Measurements from ENCODE around the gene ATP6AP1. TPM values are rescaled to one million over a fixed set of nuclear protein-coding genes. Genes with fewer than 3 reads are reported as not detected.

The ATP6AP1 gene
- total RNA-seq, 4 donors from 2014 or later, result 29.0 to 50.0 (median 43.1) TPM

GRCh38 chrX:154464806-154465365 is 36.4 kb downstream of the ATP6AP1 start:
- Histone ChIP-seq H3K27ac (no peak overlapping the region), H3K27me3 (no peaks in the 10 kb centered on the region), H3K9me3 (no peaks in the 10 kb centered on the region), H3K4me3 (no peak overlapping the region), H3K36me3 (peaks cover 0 to 92% of the 10 kb centered on the region in 2 donors), H3K4me1 (peaks cover 0 to 2% (median 0%) of the 10 kb centered on the region in 3 donors)
- no peak for TF ChIP-seq CTCF (IDR thresholded peaks at IDR 0.05)
- no peak for TF ChIP-seq EP300 (IDR thresholded peaks at IDR 0.05)
- no peak for TF ChIP-seq POLR2AphosphoS5 (IDR thresholded peaks at IDR 0.05)
- TF ChIP-seq POLR2A (IDR thresholded peaks at IDR 0.05), result no peak
- WGBS, 2 donors (ENCODE audit: low coverage in 1 of 2), result no CpG with 5 or more reads among the region's 28 CpGs
- ATAC-seq, result no peak

- Histone ChIP-seq H3K4me3 (no peak overlapping the region), H3K4me1 (no peaks in the 10 kb centered on the region), H3K27me3 (no peaks in the 10 kb centered on the region), H3K27ac (no peak overlapping the region), H3K9me3 (no peaks in the 10 kb centered on the region), H3K36me3 (peaks cover 0 to 96% of the 10 kb centered on the region in 2 donors)
- no CpG with 5 or more reads among the region's 14 CpGs for WGBS, 2 donors (ENCODE audit: low coverage in 1 of 2)
- ATAC-seq, result no peak
- no peak for TF ChIP-seq CTCF (IDR thresholded peaks at IDR 0.05)
- no peak for TF ChIP-seq EP300 (IDR thresholded peaks at IDR 0.05)
- no peak for TF ChIP-seq POLR2AphosphoS5 (IDR thresholded peaks at IDR 0.05)
- no peak for TF ChIP-seq POLR2A (IDR thresholded peaks at IDR 0.05)
These were observed 37.1 kb downstream of the ATP6AP1 start for GRCh38 chrX:154465601-154466000.

- WGBS, 2 donors (ENCODE audit: low coverage in 1 of 2), result no CpG with 5 or more reads among the region's 32 CpGs
- Histone ChIP-seq H3K9me3 (no peaks in the 10 kb centered on the region), H3K27ac (no peak overlapping the region), H3K4me3 (no peak overlapping the region), H3K27me3 (no peaks in the 10 kb centered on the region), H3K4me1 (no peaks in the 10 kb centered on the region), H3K36me3 (peaks cover 0 to 96% of the 10 kb centered on the region in 2 donors)
- TF ChIP-seq POLR2AphosphoS5 (IDR thresholded peaks at IDR 0.05), result no peak
- ATAC-seq, result no peak
These were observed 37.6 kb downstream of the ATP6AP1 start for GRCh38 chrX:154466036-154466435.

- WGBS, 2 donors (ENCODE audit: low coverage in 1 of 2), result no CpG with 5 or more reads among the region's 15 CpGs
- TF ChIP-seq POLR2A (IDR thresholded peaks at IDR 0.05), result no peak
- no peak for TF ChIP-seq CTCF (IDR thresholded peaks at IDR 0.05)
- no peak for TF ChIP-seq EP300 (IDR thresholded peaks at IDR 0.05)
- TF ChIP-seq POLR2AphosphoS5 (IDR thresholded peaks at IDR 0.05), result no peak
- no peak overlapping the region for H3K4me3 ChIP-seq
- H3K36me3 ChIP-seq, result peaks cover 0 to 97% of the 10 kb centered on the region in 2 donors
- no peaks in the 10 kb centered on the region for H3K27me3 ChIP-seq
- no peak for ATAC-seq
- H3K4me1 ChIP-seq, result no peaks in the 10 kb centered on the region
- H3K27ac ChIP-seq, result no peak overlapping the region
- H3K9me3 ChIP-seq, result no peaks in the 10 kb centered on the region
These were observed 38.4 kb downstream of the ATP6AP1 start for GRCh38 chrX:154466907-154467306.

GRCh38 chrX:154467556-154467955 is 39.1 kb downstream of the ATP6AP1 start:
- no peak for ATAC-seq
- no CpG with 5 or more reads among the region's 21 CpGs for WGBS, 2 donors (ENCODE audit: low coverage in 1 of 2)
- TF ChIP-seq CTCF (IDR thresholded peaks at IDR 0.05) (no peak), POLR2A (IDR thresholded peaks at IDR 0.05) (no peak), POLR2AphosphoS5 (IDR thresholded peaks at IDR 0.05) (no peak), EP300 (IDR thresholded peaks at IDR 0.05) (no peak)
- Histone ChIP-seq H3K27me3 (no peaks in the 10 kb centered on the region), H3K4me1 (no peaks in the 10 kb centered on the region), H3K4me3 (no peak overlapping the region), H3K36me3 (peaks cover 0 to 97% of the 10 kb centered on the region in 2 donors), H3K9me3 (no peaks in the 10 kb centered on the region), H3K27ac (no peak overlapping the region)

All from gastroesophageal sphincter (tissue), 4 donors.